Body of pancreas (tissue), 4 donors: ENCODE measurements around the gene CD79A. TPM values are rescaled to one million over a fixed set of nuclear protein-coding genes. Genes with fewer than 3 reads are reported as not detected.

ENCODE experiments used
- ATAC-seq: fragments of 150-250 bp; one replicate; pipeline ENCODE4 v1.9.1; 2016
- DNase-seq, 4 donors: peaks; one replicate each; pipeline ENCODE4 v3.0.0-alpha.2; 2019
- H3K27ac ChIP-seq, 4 donors: fragments of 200-600 bp; sonication (generic); 1 replicate in 3 of 4; 2 replicates in 1 of 4; pipeline versions ENCODE4 v1.5.1 to v1.6.1; 2016 to 2019; ENCODE audit warnings: mild to moderate bottlenecking in 1 of 4, mixed read lengths in 1 of 4, moderate library complexity in 1 of 4
- H3K27me3 ChIP-seq, 2 donors: fragments of 200-600 bp; sonication (generic); one replicate each; pipeline ENCODE4 v1.6.0; 2016; ENCODE audit warnings: mild to moderate bottlenecking in 1 of 2
- H3K36me3 ChIP-seq, 2 donors: fragments of 200-600 bp; sonication (generic); replicated peaks in 1 of 2; 2 replicates each; pipeline ENCODE4 v1.5.1; 2016; ENCODE audit warnings: low read depth in 2 of 2; ENCODE audit not compliant: insufficient read depth in 1 of 2
- H3K4me1 ChIP-seq: fragments of 200-600 bp; sonication (generic); one replicate; pipeline ENCODE4 v1.6.0; 2016
- H3K4me3 ChIP-seq, 2 donors: fragments of 200-600 bp; sonication (generic); 1 replicate in 1 of 2; 2 replicates in 1 of 2; pipeline ENCODE4 v1.5.1; 2016 to 2019
- H3K9me3 ChIP-seq, 3 donors: fragments of 200-600 bp; sonication (generic); 1 replicate in 2 of 3; 2 replicates in 1 of 3; pipeline ENCODE4 v1.5.1; 2016
- POLR2A ChIP-seq, 3 donors: fragments of 450-650 bp; IDR thresholded peaks; one replicate each; pipeline ENCODE4 v1.6.1; 2016; ENCODE audit warnings: antibody characterized with exemption in 3 of 3, mild to moderate bottlenecking in 2 of 3
- WGBS, 2 donors: methylation state at CpG; one replicate each; pipeline ENCODE4 v1.1.5; 2017; 5-methylcytosine and 5-hydroxymethylcytosine counted together
- intact Hi-C: fragments of 100-400 bp; cut with DNase I; formaldehyde crosslinking; loops from one replicate; pipeline ENCODE4 v1.15.1; 2023
- microRNA-seq, 2 donors: library from miRNA; unstranded; fragments of <30 nt; microRNA quantifications; one replicate each; pipeline ENCODE4, GENCODE V29; 2016; ENCODE audit warnings: borderline number of aligned reads in 2 of 2, borderline replicate concordance in 2 of 2
- small RNA-seq: library from RNA; depleted of rRNA; stranded (forward); fragments of <200 nt; gene quantifications from one replicate; pipeline ENCODE3, GENCODE V24; 2016
- total RNA-seq, 2 donors: library from RNA; depleted of rRNA; stranded (reverse); fragments of >200 nt; gene quantifications; one replicate each; pipeline ENCODE4 v1.1.0, GENCODE V29; 2016
- TF ChIP-seq, protein P1 (sequence below), 7 experiments: fragments of 450-650 bp in 4 of 7; fragments of 200-600 bp in 3 of 7; sonication (generic) in 3 of 7; IDR thresholded peaks; one replicate each; pipeline ENCODE4 v1.5.1; 2016 to 2019; ENCODE audit warnings: antibody characterized with exemption in 7 of 7

CD79A gene
- total RNA-seq, 2 donors from 2014 or later = not detected

- Histone ChIP-seq H3K4me3 (no peak overlapping the region), H3K36me3 (no peaks in the 10 kb centered on the region), H3K27me3 (no peaks in the 10 kb centered on the region), H3K9me3 (no peaks in the 10 kb centered on the region), H3K27ac (no peak overlapping the region), H3K4me1 (peaks cover 29% of the 10 kb centered on the region)
- intact Hi-C loops = no loop called here
- WGBS, 2 donors = 42 to 44% methylated on average over 7 of the region's 7 CpGs
- ATAC-seq = no peak
- no peak for DNase-seq
- no peak for TF ChIP-seq POLR2A (IDR thresholded peaks at IDR 0.05)
- TF ChIP-seq, protein P1, sequence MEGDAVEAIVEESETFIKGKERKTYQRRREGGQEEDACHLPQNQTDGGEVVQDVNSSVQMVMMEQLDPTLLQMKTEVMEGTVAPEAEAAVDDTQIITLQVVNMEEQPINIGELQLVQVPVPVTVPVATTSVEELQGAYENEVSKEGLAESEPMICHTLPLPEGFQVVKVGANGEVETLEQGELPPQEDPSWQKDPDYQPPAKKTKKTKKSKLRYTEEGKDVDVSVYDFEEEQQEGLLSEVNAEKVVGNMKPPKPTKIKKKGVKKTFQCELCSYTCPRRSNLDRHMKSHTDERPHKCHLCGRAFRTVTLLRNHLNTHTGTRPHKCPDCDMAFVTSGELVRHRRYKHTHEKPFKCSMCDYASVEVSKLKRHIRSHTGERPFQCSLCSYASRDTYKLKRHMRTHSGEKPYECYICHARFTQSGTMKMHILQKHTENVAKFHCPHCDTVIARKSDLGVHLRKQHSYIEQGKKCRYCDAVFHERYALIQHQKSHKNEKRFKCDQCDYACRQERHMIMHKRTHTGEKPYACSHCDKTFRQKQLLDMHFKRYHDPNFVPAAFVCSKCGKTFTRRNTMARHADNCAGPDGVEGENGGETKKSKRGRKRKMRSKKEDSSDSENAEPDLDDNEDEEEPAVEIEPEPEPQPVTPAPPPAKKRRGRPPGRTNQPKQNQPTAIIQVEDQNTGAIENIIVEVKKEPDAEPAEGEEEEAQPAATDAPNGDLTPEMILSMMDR (IDR thresholded peaks at IDR 0.05) = no peak
Measured at GRCh38 chr19:41930322-41930722, 53.2 kb downstream of the CD79A start.

Small RNA genes within 50 kb of the gene (microRNA-seq; reads per million reads assigned to microRNA genes)
- gene MIR6797 = 0 reads per million in 2 donors

Small RNA genes within 50 kb of the gene (small RNA-seq; reads per million reads assigned to genes)
- not detected for gene MIR6797

Other genes with a start within 250 kb of the CD79A start
- gene CEACAM7, start 189.0 kb upstream of the CD79A start, total RNA-seq = under 1 TPM; 0.52 to 0.99 TPM
- gene CEACAM5, start 168.7 kb upstream of the CD79A start, total RNA-seq = 1 to 10 TPM in 1 of 2 donors, not detected in 1; 4.9 TPM
- 10 to 100 TPM in 1 of 2 donors, 1 to 10 TPM in 1; 3.0 to 27.0 TPM for gene CEACAM6, start 121.7 kb upstream of the CD79A start, total RNA-seq
- not detected for gene CEACAM3, start 80.7 kb upstream of the CD79A start, total RNA-seq
- gene LYPD4, start 32.6 kb upstream of the CD79A start, total RNA-seq = not detected
- gene DMRTC2, start 32.2 kb upstream of the CD79A start, total RNA-seq = not detected
- gene RPS19, start 17.0 kb upstream of the CD79A start, total RNA-seq = 100 to 1,000 TPM; 454 to 832 TPM
- 100 to 1,000 TPM in 1 of 2 donors, 10 to 100 TPM in 1; 43.8 to 104 TPM for gene ARHGEF1, start 5.9 kb downstream of the CD79A start, total RNA-seq
- not detected for gene ERFL, start 51.2 kb downstream of the CD79A start, total RNA-seq
- gene RABAC1, start 82.0 kb downstream of the CD79A start, total RNA-seq = 10 to 100 TPM; 87.3 to 88.5 TPM
- gene ATP1A3, start 117.0 kb downstream of the CD79A start, total RNA-seq = under 1 TPM in 1 of 2 donors, not detected in 1; 0.26 TPM
- 1 to 10 TPM; 2.1 to 5.9 TPM for gene GRIK5, start 192.9 kb downstream of the CD79A start, total RNA-seq
- gene ZNF574, start 198.9 kb downstream of the CD79A start, total RNA-seq = 10 to 100 TPM in 1 of 2 donors, 1 to 10 TPM in 1; 8.6 to 14.2 TPM